Heart left ventricle (tissue), 16 donors: ENCODE measurements around the gene ZNF487. TPM values are rescaled to one million over a fixed set of nuclear protein-coding genes. Genes with fewer than 3 reads are reported as not detected.
A peak's percentile ranks its signal among the peaks of the same experiment; 100 is the strongest.
"Not testable (repeated sequence)": the region's sequence is repeated elsewhere in the genome, so short reads cannot be mapped to it uniquely, and the experiment has no call there.

ENCODE experiments used
- ATAC-seq, 4 donors: fragments of 200-7000 bp; cut with Tn5 transposase; one replicate each; pipeline ENCODE4 v1.9.1; 2020 to 2022; ENCODE audit warnings: moderate library complexity in 4 of 4, mild to moderate bottlenecking in 3 of 4, moderate number of reproducible peaks in 1 of 4
- DNase-seq, 5 donors: peaks; one replicate each; pipeline ENCODE4 v3.0.0-alpha.2; 2020
- H3K27ac ChIP-seq, 12 donors: fragments of 200-600 bp; sonication (generic) in 4 of 12; one replicate each; pipeline versions ENCODE4 v1.5.0 to v1.8.0; 2016 to 2022; ENCODE audit warnings: mild to moderate bottlenecking in 2 of 12
- H3K27me3 ChIP-seq, 9 donors: fragments of 200-600 bp; sonication (generic) in 2 of 9; one replicate each; pipeline versions ENCODE4 v1.5.1 to v1.8.0; 2016 to 2022; ENCODE audit warnings: mild to moderate bottlenecking in 3 of 9
- H3K36me3 ChIP-seq, 9 donors: fragments of 200-600 bp; sonication (generic) in 2 of 9; one replicate each; pipeline versions ENCODE4 v1.5.0 to v1.8.0; 2018 to 2022; ENCODE audit warnings: mild to moderate bottlenecking in 2 of 9
- H3K4me1 ChIP-seq, 12 donors: fragments of 200-600 bp; sonication (generic) in 4 of 12; one replicate each; pipeline versions ENCODE4 v1.5.0 to v1.8.0; 2016 to 2022; ENCODE audit warnings: mild to moderate bottlenecking in 3 of 12
- H3K4me3 ChIP-seq, 12 donors: fragments of 200-600 bp; sonication (generic) in 4 of 12; one replicate each; pipeline versions ENCODE4 v1.5.0 to v1.8.0; 2017 to 2022; ENCODE audit warnings: mild to moderate bottlenecking in 9 of 12, moderate library complexity in 4 of 12
- H3K9me3 ChIP-seq, 12 donors: fragments of 200-600 bp; sonication (generic) in 4 of 12; one replicate each; pipeline versions ENCODE4 v1.5.0 to v1.8.0; 2016 to 2022; ENCODE audit warnings: mild to moderate bottlenecking in 1 of 12
- CTCF ChIP-seq, 12 donors: fragments of 200-600 bp; sonication (generic) in 4 of 12; IDR thresholded peaks; one replicate each; pipeline versions ENCODE4 v1.5.0 to v1.8.0; 2018 to 2022; ENCODE audit warnings: antibody characterized with exemption in 12 of 12, mild to moderate bottlenecking in 5 of 12
- POLR2A ChIP-seq, 2 donors: fragments of 450-650 bp; IDR thresholded peaks; one replicate each; pipeline ENCODE4 v1.6.1; 2017; ENCODE audit warnings: antibody characterized with exemption in 2 of 2, mild to moderate bottlenecking in 2 of 2, moderate library complexity in 2 of 2
- WGBS, 4 donors: extraction: QIAGEN DNeasy Blood & Tissue Kit in 2 of 4; methylation state at CpG; one replicate each; pipeline versions ENCODE4 v1.1.5 to v1.1.7; 2013 to 2018; 5-methylcytosine and 5-hydroxymethylcytosine counted together
- intact Hi-C, 10 donors: fragments of 100-400 bp; cut with DNase I; formaldehyde crosslinking; loops; one replicate each; pipeline versions ENCODE4 v1.11.1 to v1.14.2; 2022
- polyA plus RNA-seq, 2 donors: library from polyadenylated mRNA; stranded (reverse); fragments of 200-250 nt; gene quantifications; one replicate each; pipeline ENCODE4 v1.2.3, GENCODE V29; 2013
- total RNA-seq, 9 donors: library from RNA; depleted of rRNA in 2 of 9; stranded (reverse); fragments of >200 nt in 2 of 9; fragmentation: NEBNext Ultra II Directional in 3 of 9; extraction: Animal tissue kit (Norgen Biotek cat#: 25700) in 3 of 9; gene quantifications; one replicate each; pipeline versions ENCODE4 v1.1.0 to v1.2.4, GENCODE V29; 2016 to 2023
- donor health status: ischemic (EF 13 %, LVEDD 7.1; RV severe dilation, severe dysfunction).
- donor health status: healthy with polysubstance abuse.
- donor health status: DM: no; HTN: yes; CAD: no.
- donor health status: DM: no; HTN: no; CAD: no.
- donor health status: ischemic (EF 25% LVEDD 6.9; RV normal size, moderate dysfunction).
- donor health status: ischemic (EF 25% LVEDD 5.7; RV mildly dilated, moderate dysfunction).
- donor health status: healthy.
- donor health status: DM: yes; HTN: yes; CAD: no.
- donor health status: ischemic (EF 35%, LVEDD 5.7; RV mildly dilated, moderate dysfunction).
- donor health status: nonischemic (EF 11% LVEDD 7.7; RV severe dilation, severe dysfunction).
- donor health status: DM: yes; HTN: yes; CAD: no.
- donor health status: PGD.
- donor health status: ischemic (EF 29% LVEDD 5.4; RV normal size, mild dysfunction).
- donor health status: nonischemic (EF 23%, LVEDD 6.1; RV moderate dilation, normal function).

ZNF487 gene
- total and polyA plus RNA-seq, 11 donors, result 1.8 to 5.1 (median 2.4) TPM

- 17 to 38% (median 23%) methylated on average over 4 of the region's 4 CpGs for WGBS, 4 donors
- Histone ChIP-seq H3K4me3 (peak overlapping the region; percentile 22 to 86 (median 66)), H3K4me1 (peaks cover 0 to 42% (median 9%) of the 10 kb centered on the region in 12 donors), H3K36me3 (peaks cover 0 to 6% (median 0%) of the 10 kb centered on the region in 9 donors), H3K9me3 (no peaks in the 10 kb centered on the region), H3K27me3 (no peaks in the 10 kb centered on the region), H3K27ac (peak overlapping the region; percentile 95 to 100 (median 98))
- intact Hi-C loops, result loop anchor here in 4 of 10 donors (1.0 to 2.0 kb wide), 3 partner anchors 15 to 24 kb away; partner anchors contain the start of gene ZNF487 (in 3 of the 4)
- TF ChIP-seq CTCF (IDR thresholded peaks at IDR 0.05) (no peak), POLR2A (IDR thresholded peaks at IDR 0.05) (no peak)
- DNase-seq (no peak), ATAC-seq (peak in 1 of 4 donors; percentile 36)
Observed at GRCh38 chr10:43421201-43421507, 15.8 kb upstream of the ZNF487 start.

DNA sequence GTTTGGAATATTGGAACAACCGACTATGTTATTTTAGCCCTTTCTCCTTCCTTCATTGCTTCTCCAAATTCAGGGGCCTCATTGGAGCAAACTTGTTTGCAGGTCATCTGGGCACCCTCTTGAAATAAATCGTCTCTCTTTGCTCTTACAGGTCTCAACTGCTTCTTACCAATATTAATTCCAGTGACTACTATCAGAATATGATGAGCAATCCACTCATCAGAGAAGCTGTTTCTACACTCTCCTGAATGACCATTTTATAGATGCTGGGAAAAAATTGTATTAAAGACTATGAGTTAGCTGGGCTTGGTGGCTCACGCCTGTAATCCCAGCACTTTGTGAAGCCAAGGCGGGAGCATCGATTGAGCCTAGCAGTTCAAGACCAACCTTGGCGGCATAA, 15.4 kb upstream of the ZNF487 start:
- Histone ChIP-seq H3K27me3 (no peaks in the 10 kb centered on the region), H3K36me3 (peaks cover 0 to 6% (median 0%) of the 10 kb centered on the region in 9 donors), H3K4me1 (peaks cover 0 to 42% (median 9%) of the 10 kb centered on the region in 12 donors), H3K4me3 (peak overlapping the region in 10 of 12 donors; percentile 50 to 86 (median 68)), H3K27ac (peak overlapping the region; percentile 95 to 100 (median 98)), H3K9me3 (no peaks in the 10 kb centered on the region)
- intact Hi-C loops, result loop anchor here in 4 of 10 donors (1.0 to 2.0 kb wide), 3 partner anchors 15 to 25 kb away; partner anchors contain the start of gene ZNF487 (in 3 of the 4)
- WGBS, 4 donors, result 81 to 90% (median 88%) methylated on average over 5 to 6 of the region's 6 CpGs
- TF ChIP-seq CTCF (IDR thresholded peaks at IDR 0.05) (no peak), POLR2A (IDR thresholded peaks at IDR 0.05) (no peak)
- DNase-seq (no peak), ATAC-seq (no peak)

DNA sequence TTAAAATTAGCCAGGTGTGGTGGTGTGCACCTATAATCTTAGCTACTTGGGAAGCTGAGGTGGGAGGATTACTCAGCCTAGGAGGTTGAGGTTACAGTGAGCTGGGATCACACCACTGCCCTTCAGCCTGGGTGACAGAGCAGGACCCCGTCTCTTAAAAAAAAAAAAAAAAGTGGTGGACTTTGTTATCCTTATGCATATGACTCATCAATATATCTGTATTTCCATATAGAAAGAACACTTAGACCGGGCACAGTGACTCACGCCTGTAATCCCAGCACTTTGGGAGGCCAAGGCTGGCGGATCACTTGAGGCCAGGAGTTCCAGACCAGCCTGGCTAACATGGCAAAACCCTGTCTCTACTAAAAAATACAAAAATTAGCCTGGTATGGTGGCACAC, 15.0 kb upstream of the ZNF487 start:
- H3K36me3 ChIP-seq, H3K9me3 ChIP-seq, ATAC-seq, H3K27me3 ChIP-seq, DNase-seq, H3K4me3 ChIP-seq: not testable (repeated sequence)
- H3K27ac ChIP-seq, result peak overlapping the region in 8 of 12 donors; percentile 96 to 100 (median 98)
- H3K4me1 ChIP-seq, result peaks cover 0 to 41% (median 9%) of the 10 kb centered on the region in 12 donors
- 95 to 100% (median 97%) methylated on average over 4 of the region's 4 CpGs for WGBS, 4 donors
- intact Hi-C loops, result loop anchor here in 4 of 10 donors (1.0 to 2.0 kb wide), 3 partner anchors 14 to 25 kb away; partner anchors contain the start of gene ZNF487 (in 3 of the 4)

- Histone ChIP-seq H3K36me3 (peaks cover 0 to 6% (median 0%) of the 10 kb centered on the region in 9 donors), H3K27ac (no peak overlapping the region), H3K4me1 (peaks cover 0 to 16% (median 9%) of the 10 kb centered on the region in 12 donors), H3K4me3 (no peak overlapping the region), H3K9me3 (no peaks in the 10 kb centered on the region), H3K27me3 (no peaks in the 10 kb centered on the region)
- DNase-seq (no peak), ATAC-seq (no peak)
- WGBS, 4 donors, result 92 to 94% (median 94%) methylated on average over 6 of the region's 6 CpGs
- intact Hi-C loops, result no loop called here
- no peak for TF ChIP-seq POLR2A (IDR thresholded peaks at IDR 0.05)
- TF ChIP-seq CTCF (IDR thresholded peaks at IDR 0.05), result no peak
Observed at GRCh38 chr10:43424416-43424815, 12.5 kb upstream of the ZNF487 start.

GRCh38 chr10:43426476-43426875, 10.4 kb upstream of the ZNF487 start:
- H3K27ac ChIP-seq, H3K27me3 ChIP-seq, H3K4me3 ChIP-seq, ATAC-seq, H3K36me3 ChIP-seq, H3K9me3 ChIP-seq, H3K4me1 ChIP-seq, DNase-seq, intact Hi-C loops: not testable (repeated sequence)
- WGBS, 4 donors, result 94 to 99% (median 96%) methylated on average over 12 of the region's 12 CpGs
